ENCODE data around the gene JAM3.

JAM3 gene

GRCh38 chr11:134039726-134040385 is 29.0 kb upstream of the JAM3 start:
- DNase-seq, result no peak

DNA sequence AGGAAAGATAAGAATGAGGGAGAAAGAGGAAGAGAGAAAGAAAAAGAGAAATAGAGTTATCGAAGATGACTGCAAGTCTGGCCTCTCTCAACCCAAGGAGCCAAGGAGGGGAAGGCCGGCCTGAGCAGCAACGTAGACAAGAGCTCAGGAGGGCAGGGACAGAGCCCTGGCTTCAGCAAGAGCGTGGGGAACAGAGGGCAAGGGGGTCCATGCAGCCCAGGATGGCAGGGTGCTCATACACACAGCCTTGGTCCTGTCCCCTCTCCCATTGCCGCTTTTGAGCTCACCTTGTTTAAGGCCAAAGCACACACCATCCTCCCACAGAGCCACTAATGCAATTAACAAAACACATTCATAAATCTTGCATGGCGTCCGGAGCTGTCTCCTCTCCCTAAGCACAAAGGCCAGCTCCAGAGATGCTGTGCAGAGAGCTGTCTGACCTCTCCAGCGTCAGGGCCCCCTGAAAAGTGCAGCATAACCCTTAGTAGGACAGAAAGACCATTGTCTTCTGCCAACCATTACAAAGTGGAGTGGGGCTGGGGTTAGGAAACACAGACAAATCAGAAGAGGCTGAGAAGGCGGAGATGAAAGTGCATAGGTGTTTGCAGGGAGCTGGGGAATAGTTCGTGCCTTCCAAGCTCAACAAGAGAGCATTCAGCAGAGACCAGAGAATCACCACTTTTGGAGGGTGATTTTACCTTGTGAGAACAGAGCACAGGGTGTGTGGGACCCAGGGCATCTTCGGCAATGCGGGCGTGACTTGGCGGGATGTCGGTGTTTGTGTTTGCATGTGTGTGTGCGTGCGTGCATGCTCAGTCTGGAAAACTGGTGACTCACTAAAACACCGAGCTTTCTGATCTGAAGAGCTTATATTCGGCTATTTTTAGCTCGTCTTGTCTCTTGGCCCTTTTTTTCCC is 28.2 kb upstream of the JAM3 start:
- DNase-seq, result no peak

GRCh38 chr11:134041349-134041748 is 27.5 kb upstream of the JAM3 start:
- no peak for DNase-seq

DNA sequence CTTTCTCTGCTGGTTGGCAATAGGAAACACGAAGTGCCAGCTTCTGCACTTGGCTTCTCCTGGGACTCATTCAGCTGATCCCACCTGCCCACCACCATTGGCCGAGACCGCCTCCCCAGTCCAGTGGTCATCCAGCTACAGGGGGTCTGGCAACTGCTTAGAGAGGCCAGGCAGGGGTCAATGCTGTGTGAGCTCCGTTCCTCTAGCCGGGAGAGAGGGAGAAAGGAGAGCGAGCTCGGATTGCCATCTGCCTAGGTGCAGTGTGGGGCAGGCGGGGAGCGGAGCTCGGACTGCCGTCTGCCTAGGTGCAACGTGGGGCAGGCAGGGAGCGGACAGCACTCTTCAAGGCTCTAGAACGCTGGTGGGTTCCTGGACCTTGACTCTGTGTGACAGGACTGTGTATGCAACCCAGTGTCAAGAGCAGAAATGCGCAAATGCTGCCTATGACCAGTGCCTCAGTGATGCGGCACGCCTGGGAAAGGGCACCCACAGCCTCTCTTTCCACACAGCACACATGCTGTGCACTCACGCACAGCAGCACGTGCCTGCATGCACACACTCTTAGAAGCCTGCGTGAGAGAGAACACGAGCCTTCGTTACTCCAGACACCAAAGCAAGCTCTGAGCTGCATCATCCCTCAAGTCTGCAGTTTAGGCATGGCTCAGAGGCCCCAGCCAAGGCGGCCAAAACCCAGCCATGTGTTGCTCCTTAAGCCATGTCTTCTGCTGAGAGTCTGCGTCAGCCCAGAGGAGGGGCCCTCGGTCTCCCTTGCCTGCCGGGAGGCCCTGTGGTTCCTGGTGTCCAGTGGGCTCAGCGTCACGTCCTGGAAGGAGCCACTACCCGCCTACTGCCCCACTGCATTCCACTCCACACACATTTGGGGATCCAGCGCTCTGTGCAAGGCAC is 26.8 kb upstream of the JAM3 start:
- no peak for DNase-seq

DNA sequence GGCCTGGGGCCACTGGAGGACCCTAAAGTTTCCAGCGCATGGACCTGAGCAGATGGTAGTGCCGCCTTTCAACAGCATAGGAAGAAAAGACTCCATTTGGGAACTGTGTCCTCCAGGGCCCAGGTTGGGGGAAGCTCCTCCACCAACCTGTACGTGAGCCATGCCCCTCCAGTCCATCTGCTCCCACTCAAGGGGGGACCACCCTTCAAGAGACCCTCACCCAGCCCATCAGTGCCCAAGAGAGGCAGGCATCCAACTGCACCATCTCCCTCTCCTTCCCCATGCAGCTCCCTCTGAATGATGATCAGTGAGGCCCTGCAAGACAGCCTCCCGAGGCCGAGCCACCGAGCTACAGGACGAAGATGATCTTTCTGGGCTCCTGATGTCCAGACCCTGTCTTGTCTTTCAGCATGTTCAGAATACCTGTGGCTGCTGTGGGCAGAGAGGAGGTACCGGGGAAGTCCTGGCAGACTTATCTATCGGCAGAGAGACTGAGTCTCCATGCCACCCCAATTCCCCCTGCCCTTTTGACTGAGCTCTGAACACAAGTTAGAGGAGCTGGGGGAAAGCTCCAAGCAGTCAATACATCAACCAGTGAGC is 25.0 kb upstream of the JAM3 start:
- no peak for DNase-seq

DNA sequence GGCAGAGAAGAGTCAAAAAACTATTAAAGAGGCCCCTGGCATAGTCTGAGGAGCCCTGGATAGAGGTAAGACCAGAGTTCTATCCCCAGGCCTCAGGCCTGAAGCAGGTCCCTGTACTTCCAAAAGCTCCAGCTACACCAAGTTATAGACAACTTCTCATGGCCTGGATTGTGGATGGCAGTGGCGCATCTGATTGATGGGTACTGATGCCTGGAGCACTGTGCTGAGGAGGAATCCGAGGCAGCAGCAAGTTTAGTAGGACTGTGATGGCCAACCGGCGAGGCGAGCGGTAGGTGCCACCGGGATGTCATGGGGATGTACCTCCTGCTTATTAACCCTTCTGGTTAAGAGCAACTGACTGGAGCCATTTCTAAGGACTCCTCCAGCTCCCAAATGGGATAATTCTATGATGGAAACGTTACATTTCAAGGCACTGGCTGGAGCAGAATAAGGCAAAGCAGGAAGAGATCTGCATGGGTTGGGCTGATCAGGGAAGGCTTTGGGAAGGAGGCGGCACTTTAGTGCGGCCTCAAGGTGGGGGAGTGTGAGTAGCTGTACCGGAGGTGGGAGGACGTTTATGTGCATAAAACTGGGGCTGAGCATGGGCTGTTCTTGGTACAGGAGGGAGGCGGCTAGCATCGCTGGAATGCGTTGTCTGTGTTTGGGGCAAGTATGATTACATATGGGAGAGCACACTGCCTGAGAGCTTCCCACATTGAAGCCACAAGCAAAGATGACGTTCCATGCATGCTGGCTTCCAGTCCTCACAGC is 24.2 kb upstream of the JAM3 start:
- DNase-seq, result no peak

DNA sequence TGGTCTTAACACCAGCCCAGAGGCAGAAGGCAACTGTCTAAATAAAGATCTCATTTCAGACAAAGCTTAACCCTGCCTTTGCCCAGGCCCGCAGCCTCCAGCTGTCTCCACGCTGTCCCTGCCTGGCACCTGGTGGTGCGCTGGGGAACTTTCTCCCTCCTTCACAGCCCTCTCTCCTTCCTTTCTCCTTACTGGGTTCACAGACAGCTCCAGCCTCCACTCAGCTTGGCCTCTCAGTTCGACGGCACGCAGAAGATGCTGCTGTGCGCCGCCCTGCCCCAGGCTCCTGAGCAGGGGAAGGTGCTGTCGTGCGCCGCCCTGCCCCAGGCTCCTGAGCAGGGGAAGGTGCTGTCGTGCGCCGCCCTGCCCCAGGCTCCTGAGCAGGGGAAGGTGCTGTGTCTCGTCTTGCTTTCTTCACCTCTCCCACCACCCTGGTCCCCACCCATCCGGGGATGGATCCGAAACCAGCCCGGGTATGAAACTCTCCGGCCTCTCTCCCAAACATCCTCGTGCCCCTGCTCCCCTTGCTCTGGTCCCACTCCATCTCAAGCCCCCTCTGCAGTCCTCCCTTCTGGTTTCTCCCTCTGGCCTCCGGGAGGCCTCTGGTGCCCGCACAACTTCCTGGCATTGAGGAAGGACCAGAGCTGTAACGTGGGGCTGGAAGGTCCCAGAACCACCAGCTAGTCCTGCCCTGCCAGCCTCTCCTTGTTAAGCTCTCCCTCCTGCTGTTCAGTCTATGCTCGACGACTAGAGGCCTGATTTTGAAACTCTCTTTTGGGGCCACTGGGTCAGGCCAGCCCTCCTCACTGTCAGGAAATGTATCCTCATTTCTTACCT is 22.9 kb upstream of the JAM3 start:
- no peak for DNase-seq

DNA sequence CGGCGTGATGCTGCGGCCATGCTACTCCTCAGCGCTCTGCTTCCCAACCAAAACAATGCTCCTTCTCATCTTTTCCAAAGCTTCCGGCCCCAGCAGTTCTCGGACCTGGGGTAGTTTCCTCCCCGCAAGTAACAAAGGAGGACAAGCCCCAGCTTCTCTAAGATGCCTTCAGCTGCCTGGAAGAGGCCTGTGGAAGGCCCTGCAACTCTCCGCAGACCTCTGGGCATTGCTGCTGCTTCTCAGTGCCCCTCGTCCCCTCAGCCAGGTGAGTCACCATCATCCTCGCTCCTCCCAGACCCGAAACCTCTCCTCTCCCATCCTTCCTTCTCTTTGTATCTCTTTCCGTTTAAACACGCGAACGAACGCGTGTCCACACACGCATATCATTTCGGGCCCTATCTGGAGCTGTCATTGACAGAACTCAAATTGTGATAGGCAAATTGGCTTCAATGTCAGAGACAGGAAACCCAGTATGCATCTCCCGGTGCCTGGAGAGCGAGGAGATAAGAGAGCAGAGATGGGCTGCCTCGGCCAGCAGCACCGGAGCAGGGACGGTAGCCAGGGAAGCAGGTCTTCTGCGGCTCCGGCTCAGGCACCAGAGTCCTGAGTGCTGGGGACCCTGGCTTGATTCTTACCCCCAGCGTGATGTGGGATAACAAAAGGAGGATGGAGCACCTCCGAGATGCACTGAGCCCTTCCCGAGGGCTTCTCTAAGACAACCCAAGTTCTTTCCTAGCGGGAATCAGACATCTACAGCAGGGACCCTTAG is 22.0 kb upstream of the JAM3 start:
- DNase-seq, result no peak

- DNase-seq, result no peak
Observed at GRCh38 chr11:134047586-134047999, 21.3 kb upstream of the JAM3 start.

DNA sequence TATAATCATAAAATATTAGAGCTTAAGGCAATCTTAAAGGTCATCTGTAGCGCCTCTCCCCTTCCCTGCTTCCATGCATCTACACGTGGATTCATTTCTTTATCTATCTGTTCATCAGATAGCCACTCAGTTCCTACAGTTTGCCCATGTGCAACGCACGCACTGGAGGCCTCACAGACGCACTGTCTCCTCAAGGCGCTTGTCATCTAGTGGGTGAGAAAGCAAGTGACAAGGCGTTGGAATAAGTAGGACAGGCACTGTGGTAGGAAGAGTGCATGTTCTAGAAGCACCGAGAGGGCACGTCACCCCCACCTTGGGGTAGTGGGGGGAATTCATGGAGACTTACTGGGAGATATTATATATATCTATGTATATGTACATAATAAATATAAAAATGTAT is 20.8 kb upstream of the JAM3 start:
- DNase-seq, result no peak

GRCh38 chr11:134049303-134049702 is 19.6 kb upstream of the JAM3 start:
- no peak for DNase-seq

DNA sequence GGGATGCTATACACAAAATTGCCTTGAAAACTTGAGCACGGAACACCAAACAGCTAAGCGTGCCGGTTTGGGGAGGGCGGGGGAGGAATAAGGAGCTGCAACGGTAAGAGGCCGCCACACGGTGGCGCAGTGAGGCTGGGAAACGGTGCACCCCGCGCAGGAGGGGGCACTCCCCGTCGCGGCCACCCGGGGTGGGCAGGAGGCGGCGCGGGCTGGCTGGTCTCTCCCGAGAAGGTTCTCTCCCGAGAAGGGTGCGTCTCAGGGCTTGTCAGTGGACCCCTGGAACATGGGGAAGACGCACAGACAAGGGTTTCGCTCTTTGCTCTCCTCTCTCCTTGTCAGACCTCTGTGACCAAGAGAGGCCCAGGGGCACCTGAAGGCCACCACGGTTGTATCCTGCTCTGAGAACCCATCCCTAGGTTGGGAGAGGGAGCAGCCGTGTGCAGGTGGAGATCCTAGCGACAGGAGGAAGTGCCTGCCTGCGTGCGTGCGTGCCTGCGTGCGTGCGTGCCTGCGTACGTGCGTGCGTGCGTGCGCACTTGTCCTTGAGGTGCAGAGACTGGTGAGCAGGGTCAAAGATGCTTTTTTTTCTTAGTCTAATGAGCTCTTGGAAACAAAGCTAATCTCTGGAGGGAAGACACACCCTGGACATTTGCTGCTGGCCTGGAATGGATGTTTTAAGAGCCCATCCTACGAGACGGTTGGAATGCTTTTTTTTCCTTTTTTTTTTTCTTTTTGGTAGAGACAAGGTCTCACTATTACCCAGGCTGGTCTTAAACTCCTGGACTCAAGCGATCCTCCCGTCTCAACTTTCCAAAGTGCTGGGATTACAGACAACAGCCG is 18.1 kb upstream of the JAM3 start:
- DNase-seq, result peak; percentile 29 to 46

DNA sequence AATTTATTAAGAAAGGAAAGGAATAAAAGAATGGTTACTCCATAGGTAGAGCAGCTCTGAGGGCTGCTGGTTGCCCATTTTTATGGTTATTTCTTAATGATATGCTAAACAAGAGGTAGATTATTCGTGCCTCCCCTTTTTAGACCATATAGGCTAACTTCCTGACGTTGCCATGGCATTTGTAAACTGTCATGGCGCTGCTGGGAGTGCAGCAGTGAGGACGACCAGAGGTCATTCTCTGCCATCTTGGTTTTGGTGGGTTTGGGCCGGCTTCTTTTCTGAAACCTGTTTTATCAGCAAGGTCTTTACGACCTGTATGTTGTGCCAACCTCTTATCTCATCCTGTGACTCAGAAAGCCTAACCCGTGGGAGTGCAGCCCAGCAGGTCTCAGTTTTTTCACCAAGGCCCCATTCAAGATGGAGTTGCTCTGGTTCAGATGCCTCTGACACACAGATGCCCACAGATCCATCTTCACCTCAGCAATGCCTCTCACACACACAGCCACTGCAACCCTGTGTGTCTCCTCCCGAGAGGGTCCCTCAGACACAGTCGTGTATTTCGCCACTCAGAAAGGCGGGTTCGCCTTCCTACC is 16.4 kb upstream of the JAM3 start:
- DNase-seq, result no peak

DNA sequence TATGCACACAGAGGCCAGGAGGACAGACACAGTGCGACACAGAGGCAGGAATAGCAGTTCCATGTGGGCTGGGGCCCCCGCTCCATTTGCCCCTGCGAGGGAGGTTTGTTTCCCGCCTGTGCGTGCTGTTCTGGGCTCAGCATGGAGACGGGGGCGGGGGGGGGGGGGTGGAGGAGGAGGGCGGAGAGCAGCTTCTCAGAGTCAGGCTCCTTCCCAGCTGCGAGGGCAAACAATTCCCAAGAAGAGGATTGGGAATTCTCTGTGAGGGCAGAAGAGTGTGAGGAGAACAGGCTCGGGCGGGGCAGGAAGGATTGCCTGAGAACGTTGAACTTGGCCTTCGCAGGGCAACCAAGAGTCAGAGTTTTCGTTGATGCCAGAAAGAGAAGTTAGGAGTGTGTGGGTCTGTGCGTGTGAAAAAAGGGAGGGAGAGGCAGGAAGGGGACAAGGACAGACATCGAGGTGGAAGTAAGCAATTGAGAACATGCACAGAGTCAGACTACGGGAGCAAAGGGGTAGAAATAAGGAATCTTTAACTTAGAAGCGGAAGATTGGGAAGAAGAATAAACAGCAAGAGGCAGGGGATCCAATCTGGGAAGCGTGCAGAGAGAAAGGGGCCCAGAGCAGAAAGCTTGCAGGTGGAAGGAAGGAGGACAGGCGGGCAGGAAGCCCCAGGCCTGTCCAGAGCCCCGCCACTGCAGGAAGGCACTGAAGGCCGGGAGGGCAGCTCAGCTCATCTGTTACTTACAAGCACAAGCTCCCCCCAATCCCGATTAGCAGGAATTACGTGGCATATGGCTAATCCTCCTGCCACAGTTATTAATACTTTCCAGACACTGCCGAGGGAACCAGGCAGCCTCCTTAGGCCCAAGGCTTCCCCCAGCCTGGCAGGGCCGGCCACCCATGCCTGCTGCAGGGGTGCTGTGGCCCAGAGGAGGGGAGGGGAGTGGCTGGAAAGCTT is 15.6 kb upstream of the JAM3 start:
- no peak for DNase-seq

- DNase-seq, result no peak
Observed at GRCh38 chr11:134055029-134055428, 13.8 kb upstream of the JAM3 start.

DNA sequence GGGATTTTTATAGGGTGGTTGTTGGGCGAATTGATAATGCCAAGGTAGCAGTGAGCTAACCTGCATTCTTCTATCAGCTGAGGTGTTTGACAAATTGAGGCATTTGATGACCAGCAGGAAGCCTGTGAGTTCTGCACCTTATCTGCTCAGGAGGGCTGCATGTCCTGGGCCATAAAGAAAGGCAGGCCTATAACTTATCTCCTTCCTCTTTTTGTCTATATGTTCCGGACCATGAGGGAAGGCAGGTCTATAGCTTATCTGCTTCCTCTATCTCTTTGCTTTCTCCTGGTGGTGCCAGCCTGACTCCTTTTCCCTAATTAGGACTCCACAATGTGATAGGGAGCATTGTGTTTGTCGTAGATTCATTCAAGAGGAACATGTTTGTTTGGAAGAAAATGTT is 8.6 kb upstream of the JAM3 start:
- DNase-seq, result peak in 1 of 2 experiments; percentile 12

DNA sequence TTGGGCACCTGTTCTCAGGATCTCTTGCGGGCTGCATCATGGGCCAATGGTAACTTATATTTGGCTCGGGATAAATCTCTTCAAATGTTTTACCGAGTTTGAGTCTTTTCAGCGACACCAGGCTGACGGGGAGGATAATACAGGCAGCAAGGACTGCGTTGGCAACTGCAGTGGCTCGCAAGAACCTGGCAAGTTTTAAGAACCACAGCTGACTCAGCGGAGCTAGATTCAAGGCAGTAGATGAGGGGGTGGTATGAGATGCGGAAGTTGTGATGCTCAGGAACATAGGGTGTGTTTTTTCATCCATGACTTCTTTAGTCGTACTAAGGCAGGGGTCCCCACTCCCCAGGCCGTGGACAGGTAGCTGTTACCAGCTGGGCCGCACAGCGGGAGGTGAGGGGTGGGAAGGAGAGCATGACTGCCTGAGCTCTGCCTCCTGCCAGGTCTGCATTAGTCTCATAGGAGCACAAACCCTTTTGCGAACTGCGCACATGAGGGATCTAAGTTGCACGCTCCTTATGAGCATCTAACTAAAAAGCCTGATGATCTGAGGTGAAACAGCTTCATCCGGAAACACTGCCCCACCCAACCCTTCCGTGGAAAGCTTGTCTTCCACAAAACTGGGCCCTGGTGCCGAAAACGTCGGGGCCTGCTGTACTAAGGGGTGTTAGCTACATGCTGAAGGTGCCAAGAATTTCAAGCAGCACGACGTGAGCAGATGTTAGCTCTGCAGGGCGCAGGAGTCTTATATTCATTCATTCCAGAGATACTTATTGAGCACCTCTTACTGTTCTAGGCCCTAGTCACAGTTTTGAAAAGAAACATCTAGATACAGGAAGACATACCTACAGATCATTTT is 6.4 kb upstream of the JAM3 start:
- DNase-seq, result no peak

Data from AML-193 (cell line).